HG03575 (cell line): ENCODE measurements around the gene PRRX1.

Source experiments
- ATAC-seq: cut with Tn5 transposase; IDR thresholded peaks from one replicate; pipeline ENCODE4 v1.9.1; 2021; ENCODE audit not compliant: unreplicated experiment, insufficient number of reproducible peaks, low FRiP score; ENCODE audit errors: extremely low read depth

PRRX1 gene

DNA sequence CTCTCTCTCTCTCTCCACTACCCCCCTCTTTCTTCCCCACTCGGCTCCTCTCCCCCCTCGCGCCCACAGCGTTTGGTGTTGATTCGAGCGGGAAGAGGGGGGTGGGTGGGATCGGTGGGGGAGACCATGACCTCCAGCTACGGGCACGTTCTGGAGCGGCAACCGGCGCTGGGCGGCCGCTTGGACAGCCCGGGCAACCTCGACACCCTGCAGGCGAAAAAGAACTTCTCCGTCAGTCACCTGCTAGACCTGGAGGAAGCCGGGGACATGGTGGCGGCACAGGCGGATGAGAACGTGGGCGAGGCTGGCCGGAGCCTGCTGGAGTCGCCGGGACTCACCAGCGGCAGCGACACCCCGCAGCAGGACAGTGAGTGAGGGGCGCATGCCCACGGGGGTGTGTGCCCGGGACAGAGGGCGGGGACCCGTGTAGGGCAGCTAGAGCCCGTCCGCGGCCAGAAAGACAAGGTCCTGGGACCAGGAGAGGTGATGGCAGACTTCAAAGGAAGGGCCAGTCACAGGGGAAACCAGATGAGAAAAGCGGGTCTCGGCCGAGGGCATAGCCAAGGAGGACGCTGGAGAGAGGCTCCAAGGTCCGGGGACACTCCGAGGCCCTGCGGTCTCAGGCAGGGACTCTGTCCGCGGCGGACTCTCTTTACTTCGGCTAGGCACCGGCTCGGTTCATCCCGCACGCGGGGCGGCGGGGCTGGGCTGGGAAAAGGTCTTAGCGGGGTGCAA is at the start of gene PRRX1:
PRRX1 (plus strand) TSS at position 39 of the 735 bp plus-strand sequence; CDS start at position 127, 88 bp downstream.
- no peak for ATAC-seq

DNA sequence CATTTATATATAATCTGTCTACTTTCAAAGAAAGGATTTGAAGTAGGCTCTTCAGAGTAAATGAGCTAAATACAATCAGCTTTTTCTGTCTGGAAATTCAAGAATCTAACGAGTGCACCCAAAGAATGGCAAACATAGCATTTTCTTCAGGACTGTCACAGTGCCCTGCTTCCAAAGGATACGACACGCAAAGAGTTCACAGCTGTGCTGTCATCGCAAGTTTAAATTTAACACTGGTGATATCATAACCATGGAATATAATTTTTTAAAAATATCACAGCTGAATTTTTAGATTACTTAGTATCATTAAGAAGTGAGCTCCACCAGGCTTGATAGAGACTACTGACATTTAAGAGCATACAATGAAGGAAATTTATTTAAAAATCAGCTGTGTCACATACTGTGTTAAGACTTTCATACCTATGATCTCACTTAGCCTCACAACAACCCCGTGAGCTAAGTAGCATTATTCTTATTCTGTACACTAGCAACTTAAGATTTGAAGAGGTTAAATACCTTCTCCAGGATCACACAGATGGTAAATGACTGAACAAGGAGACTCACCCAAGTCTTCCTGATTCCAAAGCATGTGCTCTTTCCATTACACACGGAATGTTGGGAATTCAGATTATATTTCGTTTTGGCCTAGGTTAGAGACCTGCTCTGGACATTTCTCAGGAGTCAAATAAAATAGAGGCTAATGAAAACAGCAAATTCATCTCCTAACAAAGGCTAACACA is 46.2 kb upstream of the PRRX1 start:
- no peak for ATAC-seq

DNA sequence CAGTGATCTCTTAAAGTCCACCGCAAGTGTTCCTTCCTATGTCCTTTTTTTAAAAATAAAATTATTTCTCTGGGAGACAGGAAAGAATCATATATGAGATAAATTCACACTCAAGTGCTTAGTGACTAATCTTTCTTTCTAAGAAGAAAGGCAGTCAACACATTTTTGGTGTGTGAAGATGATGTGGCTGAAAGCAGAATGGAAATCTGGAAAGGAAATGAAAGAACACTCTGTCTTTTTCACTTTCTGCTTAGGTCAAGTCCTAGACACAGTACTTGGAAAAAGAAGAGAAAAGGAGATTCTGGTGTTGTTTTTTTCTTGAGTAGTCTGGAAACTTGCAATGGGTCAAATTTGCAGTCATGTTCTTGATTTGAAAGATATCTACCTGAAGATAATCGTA is 45.5 kb upstream of the PRRX1 start:
- ATAC-seq: no peak

DNA sequence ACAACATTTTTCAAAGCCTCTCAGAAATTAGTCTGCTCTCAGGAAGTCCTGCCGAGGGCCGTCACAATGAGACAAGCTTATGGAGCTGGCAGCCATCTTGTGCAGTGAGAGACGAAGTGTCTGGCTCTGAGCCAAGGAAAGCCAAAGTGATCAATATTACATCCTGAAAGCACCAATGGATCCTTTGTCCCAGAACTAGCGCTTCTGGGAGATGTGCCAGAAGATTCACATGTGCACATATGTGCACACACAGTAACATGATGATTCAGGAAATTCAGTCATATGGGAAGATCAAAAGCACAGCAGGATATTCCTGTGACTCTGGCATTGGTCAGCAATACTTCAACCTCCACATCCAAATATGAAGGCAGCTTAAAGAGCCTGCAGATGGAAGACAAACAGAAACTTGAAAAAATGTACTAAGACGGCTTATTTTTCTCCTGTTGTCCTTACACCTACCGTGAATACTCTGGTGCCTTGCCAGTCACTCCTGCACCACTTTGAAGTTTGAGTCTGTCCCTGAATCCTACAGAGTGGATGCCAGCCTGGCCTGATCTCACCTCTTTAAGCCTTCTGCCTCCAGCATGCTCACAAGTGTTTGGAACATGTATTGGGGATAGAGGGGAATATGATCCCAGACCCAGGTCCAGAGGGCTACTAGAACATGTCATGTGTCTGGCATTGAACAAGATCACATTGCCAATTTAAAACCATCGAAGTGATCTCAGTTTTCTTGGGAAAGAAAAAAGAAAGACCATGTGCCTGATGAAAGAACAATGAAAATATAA is 44.5 kb upstream of the PRRX1 start:
- no peak for ATAC-seq

DNA sequence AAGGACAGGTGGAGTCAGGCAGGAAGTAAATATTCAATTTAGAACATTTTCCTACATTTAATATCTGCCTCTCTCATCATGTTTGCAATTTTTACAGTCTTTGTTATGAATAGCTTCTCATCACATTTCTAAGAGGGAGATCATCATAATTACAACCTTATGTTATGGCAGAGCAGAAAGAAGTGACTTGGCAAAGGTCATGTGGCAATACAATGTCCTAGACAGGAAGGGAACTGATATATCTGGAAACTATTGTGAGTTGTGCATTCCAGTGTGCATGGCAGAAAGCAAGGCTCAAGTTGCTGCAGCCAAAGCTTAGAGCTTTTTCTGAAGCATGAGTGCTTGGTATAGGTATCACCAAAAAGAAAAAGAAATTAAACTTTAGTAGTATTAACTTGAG is 43.8 kb upstream of the PRRX1 start:
- no peak for ATAC-seq

DNA sequence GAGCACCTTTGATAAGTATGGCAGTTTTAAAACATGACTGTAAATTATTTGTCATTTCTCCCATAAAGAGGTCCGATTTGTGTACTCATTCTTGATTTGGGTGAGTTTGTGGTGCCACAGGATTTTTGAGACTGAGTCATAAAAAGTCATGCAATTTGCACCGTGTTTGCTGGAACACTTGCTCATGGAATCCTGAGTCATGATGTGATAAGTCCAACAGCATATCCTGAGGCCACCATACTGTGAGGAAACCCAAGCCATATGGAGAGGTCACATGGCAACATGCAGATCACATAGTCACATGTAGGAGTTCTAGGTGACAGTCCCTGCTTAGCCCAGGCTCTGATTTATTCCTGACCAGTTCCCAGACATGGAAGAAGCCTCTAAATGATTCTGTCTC is 40.8 kb upstream of the PRRX1 start:
- no peak for ATAC-seq

DNA sequence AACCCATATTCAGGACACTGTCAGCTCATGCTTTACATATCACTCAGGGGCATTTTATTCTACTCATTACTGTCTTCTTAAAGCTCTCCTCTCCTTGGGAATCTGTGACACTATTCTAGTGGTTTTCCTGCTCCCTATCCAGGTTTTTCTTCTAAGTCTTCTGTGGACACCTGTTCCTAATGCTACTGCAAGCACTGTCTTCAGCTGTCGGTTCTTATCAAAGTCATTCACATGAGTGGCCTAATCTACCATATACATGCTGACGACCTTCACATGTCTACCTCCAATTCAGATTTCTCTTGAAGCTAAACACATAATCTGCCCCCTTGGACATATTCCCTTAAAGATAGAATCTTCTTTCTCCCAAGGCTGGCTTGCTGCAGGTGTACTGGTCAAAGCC is 39.8 kb upstream of the PRRX1 start:
- ATAC-seq: no peak

DNA sequence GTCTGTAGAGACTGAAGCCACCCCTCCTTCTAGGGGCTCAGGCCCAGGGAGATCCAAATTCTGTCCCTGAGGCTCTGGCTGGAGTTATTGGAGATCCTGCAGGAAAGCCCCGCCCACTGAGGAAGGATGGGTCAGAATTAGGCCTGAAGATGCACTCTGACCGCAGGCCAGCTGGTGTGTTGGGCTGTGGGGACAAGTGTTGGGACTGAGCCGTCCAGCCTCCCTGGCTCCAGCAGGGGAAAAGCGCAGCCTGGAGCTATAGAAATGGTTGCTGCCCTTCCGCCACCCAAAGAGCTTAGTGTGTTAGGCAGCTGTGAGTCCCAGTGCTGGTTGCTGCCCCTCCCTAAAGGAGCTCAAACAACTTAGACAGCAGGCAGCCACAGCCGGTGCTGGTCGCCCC is 33.0 kb upstream of the PRRX1 start:
- ATAC-seq: no peak

DNA sequence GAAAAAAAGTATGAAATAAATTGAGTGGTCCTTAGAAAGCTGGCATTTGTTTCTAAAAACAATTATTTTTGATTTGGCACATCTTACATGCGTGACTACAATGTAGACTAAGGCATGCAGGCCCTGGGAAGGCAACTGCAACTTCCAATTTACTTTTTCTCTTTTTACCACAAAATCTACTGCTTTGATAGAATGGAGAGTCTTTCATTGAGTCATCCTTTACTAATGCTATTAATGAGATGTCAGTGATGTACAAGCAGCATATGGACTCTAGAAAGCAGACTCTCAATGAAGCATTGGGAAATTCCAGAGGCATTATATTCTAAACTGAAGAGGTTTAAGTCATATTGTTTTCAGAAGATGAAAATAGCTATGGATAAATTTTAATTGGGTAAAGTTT is 29.6 kb upstream of the PRRX1 start:
- no peak for ATAC-seq

DNA sequence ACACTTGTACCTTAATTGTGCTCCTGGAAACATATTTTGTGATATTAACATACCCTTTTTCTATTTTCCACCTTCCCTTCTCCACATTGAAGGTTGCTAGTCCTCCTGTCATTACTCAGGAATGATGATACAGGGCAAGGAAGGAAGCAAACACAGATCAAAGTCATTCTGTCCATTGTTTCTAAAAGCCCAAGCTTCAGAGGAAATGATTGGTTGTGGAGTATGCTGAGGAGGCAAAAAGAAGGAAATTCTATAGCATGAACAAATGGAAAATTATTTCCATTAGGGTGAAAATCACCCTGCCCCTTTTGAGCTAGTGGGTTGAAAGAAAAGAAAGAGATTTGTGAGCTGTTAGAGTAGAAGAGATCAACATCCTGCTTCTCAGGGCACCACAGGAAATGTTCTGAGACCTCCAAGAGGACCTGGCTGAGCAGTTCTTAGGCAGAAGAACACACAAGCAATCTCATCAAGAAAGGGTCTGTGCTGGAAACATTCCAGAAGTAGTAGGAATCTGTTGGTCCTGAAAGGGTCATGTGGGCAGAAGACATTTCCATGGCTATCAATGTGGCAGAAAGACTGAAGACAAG is 29.0 kb upstream of the PRRX1 start:
- ATAC-seq: no peak

DNA sequence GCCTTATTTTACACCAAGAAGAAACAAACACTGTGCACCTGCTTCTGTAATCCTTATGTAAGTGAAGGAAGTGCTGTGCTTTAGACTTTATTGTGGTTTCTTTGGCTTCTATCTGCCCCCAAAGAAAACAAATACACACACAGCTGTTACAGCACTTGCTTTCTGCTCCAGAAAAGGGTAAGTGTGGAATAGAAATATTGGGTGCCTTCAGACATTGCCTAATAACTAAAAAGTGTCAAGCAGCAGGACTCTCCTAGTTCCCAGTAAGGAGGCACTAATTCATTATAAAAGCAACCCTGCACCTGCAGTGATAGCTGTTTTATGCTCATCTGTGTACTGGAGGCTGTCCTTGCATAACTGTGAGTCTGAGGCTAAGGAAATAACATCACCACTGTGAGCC is 23.4 kb upstream of the PRRX1 start:
- ATAC-seq: no peak

DNA sequence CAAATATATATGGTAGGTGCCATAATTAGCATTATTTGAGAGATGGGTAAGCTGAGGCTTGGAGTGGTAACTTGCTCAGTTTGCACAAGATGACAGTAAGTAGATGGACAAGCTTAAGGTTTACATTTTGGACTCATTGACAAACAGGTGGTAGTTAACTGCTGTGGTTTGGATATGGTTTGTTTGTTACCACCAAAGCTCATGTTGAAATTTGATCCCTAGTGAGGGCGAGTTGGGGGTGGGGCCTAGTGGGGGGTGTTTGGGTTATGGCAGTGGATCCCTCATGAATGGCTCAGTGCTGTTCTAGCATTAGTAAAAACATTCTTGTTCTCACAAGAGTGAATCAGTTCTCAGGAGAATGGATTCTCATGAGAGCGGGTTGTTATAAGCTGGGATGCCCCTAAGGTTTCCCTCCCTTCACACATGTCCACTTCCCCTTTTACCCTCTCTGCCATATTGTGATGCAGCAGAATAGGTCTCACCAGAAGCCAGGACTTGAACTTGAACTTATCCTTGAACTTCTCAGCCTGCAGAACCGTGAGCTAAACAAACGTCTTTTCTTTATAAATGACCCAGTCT is 6.6 kb upstream of the PRRX1 start:
- no peak for ATAC-seq

DNA sequence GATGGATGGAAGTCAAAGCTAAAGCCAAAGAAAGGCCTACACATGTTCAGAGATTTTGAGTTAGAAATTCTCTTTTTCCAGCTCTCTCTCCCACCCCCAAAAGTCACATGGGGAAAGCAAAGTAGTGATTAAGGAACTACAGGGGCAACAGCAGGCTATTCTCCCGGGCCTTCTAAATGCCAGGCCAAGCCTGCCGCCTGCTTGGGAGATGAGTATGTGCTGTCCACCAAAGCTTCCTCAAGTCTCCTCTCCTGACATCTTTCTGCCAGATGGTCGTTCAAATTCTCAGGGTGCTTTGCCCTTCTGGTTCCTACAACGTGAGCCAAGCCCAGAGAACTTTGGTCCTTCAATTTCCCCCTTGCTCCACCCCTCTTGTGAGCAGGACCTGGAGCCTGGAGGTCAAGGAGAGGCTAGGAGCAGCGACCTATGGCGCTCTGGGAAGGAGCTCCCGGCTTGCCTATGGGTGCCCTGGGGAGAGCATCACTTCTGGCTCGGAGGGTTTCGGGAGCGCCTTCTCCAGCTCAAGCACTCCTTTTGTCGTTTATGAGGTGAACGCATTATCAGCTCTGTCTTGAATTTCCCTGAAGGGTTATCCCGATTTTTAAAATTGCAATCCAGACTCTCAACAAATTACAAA is 4.4 kb upstream of the PRRX1 start:
- no peak for ATAC-seq

DNA sequence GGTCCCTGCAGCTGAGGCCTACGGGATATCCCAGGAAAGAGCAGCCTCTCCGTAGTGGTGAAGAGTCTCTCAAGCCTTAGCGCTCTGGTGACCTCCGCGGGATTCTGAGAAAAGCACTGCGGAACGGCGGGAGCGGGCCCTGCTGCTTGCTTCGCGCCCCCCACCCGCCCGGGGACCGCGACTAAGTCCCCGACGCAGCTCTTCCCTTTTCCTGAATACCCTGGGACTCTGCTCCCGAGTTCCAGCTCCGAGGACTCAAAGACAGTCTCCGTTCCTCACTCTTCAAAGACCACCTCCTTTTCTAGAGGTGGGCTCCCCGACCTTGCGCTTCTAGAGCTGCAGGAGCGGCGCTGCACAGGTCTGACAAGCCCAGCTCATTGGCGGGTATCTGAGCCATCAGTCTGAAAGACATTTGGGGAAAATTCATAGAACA is 3.6 kb upstream of the PRRX1 start:
- ATAC-seq: no peak

DNA sequence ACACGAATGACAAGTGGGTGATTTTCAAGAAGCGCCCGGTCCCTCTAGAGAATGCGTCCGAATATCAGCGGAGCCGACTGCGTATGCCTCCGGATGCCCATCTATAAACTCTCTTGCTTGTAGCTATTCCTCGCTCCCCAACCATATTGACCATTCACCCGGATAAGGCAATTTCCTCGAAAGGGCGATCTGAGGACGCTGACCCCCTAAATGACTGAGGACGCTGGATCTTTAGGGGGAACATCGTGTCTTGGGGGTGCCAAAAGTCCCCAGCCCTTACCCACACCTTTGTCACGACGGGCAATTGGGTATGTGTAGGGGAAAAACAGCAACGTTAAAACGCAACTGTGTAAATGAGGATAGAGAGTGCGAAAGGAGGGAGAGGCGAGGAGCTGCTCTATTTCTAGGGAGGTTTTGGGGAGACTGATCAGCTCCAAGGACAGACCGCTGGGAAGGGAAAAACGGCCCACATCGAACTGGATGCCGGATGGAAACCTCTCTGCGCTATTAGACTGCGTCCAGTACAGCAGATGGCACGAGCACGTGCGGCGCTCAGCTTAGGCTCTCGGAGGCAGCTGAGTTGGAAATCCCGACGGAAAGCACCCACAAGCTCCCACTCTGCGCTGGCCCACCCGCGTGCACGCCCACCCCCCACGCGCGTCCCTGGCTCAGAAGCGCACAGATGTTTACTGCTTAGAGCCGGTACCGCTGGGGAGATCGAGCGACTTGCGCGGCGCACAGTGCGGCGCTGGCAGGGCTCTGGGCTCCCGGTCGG is 2.9 kb upstream of the PRRX1 start:
- ATAC-seq: no peak

DNA sequence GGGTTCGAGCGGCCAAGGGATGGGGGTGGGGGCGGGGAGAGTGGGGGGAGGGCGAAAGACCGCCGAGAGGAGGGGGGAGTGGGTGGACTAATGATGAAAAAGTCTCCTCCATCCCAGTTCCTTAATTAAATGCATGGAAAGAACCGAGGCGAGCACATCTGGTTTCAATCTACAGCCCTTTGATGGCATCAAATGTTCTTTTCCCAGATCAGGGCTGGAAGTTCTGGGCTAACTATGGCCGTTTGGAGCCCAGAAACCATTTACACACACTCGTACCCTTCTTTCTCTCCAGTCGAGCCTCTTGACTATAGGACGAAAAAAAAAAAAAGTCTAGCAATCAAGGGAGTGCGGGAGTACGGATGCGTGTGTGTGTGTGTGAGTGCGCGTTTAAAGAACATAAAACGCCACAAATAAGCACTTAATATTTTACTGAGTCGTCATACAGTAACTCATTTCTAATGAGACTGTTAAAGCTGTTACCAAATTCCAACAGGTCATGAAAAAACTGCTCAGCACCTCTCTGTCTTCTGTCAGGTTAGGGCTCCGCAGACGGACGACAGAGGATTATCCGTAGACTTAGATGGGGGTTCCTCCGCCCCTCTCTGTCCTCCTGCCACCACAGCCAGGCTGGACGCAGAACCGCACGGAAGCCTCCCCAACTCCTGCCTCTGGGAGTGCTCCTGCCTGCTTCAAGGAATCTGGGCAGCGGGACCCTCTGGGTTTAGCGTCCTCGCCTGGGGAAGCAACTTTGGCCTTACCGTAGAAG is 2.1 kb upstream of the PRRX1 start:
- ATAC-seq: no peak
